Neural cell (in vitro differentiated cells): ENCODE results near the gene INSR. TPM values are rescaled to one million over a fixed set of nuclear protein-coding genes. Genes with fewer than 3 reads are reported as not detected.

Source experiments
- H2AFZ ChIP-seq: fragments of 200-600, 300-800 bp; sonication (generic), shearing (Covaris generic); 2 replicates; pipeline ENCODE4 v1.6.0; 2014; ENCODE audit warnings: low read depth, mild to moderate bottlenecking, antibody characterized with exemption, low read length, moderate library complexity
- H3F3A ChIP-seq: fragments of 200-600 bp; shearing (Covaris generic); 2 replicates; pipeline ENCODE4 v1.6.1; 2016; ENCODE audit warnings: mild to moderate bottlenecking, moderate library complexity, mixed read lengths, antibody characterized with exemption, low read length; ENCODE audit not compliant: insufficient read depth, poor library complexity, severe bottlenecking
- H3K27ac ChIP-seq: fragments of 200-600, 300-800 bp; sonication (generic), shearing (Covaris generic); 2 replicates; pipeline ENCODE4 v1.5.1; 2014; ENCODE audit warnings: mild to moderate bottlenecking, low read length, moderate library complexity
- H3K27me3 ChIP-seq: fragments of 300-800, 200-600 bp; sonication (generic), shearing (Covaris generic); 2 replicates; pipeline ENCODE4 v1.6.0; 2014; ENCODE audit warnings: mild to moderate bottlenecking, low read depth, low read length, moderate library complexity; ENCODE audit not compliant: insufficient read depth
- H3K36me3 ChIP-seq: fragments of 300-800, 200-600 bp; sonication (generic), shearing (Covaris generic); 2 replicates; pipeline ENCODE4 v1.5.1; 2014; ENCODE audit warnings: mild to moderate bottlenecking, antibody characterized with exemption, low read length, moderate library complexity; ENCODE audit not compliant: insufficient read depth
- H3K4me2 ChIP-seq: fragments of 300-800, 200-600 bp; sonication (generic), shearing (Covaris generic); 2 replicates; pipeline ENCODE4 v1.6.0; 2014; ENCODE audit warnings: mild to moderate bottlenecking, low read length
- H3K4me3 ChIP-seq: fragments of 300-800, 200-600 bp; sonication (generic), shearing (Covaris generic); 2 replicates; pipeline ENCODE4 v1.5.1; 2014; ENCODE audit warnings: mild to moderate bottlenecking, low read length, moderate library complexity
- H3K79me2 ChIP-seq: fragments of 200-600 bp; shearing (Covaris generic); replicated peaks from 2 replicates; pipeline ENCODE4 v1.6.0; 2014; ENCODE audit warnings: mild to moderate bottlenecking, low read length, moderate library complexity; ENCODE audit not compliant: insufficient read depth
- H3K9ac ChIP-seq: fragments of 300-800, 200-600 bp; sonication (generic), shearing (Covaris generic); 2 replicates; pipeline ENCODE4 v1.6.1; 2016; ENCODE audit warnings: mild to moderate bottlenecking, low read length, mixed read lengths
- H3K9me2 ChIP-seq: fragments of 200-600 bp; shearing (Covaris generic); 2 replicates; pipeline ENCODE4 v1.6.1; 2016; ENCODE audit warnings: mild to moderate bottlenecking, low read length, mixed read lengths; ENCODE audit not compliant: insufficient read depth
- H3K9me3 ChIP-seq: fragments of 200-600, 300-800 bp; sonication (generic), shearing (Covaris generic); 2 replicates; pipeline ENCODE4 v1.6.1; 2016; ENCODE audit warnings: mild to moderate bottlenecking, mixed run types, low read length, moderate library complexity, mixed read lengths
- H4K20me1 ChIP-seq: fragments of 200-600 bp; shearing (Covaris generic); 2 replicates; pipeline ENCODE4 v1.6.1; 2016; ENCODE audit warnings: mild to moderate bottlenecking, mixed run types; ENCODE audit not compliant: insufficient read depth
- EP300 ChIP-seq: fragments of 450-650 bp; conservative IDR thresholded peaks from 2 replicates; pipeline ENCODE4 v1.6.1; 2014; ENCODE audit warnings: antibody characterized with exemption, mild to moderate bottlenecking, moderate library complexity; ENCODE audit not compliant: poor library complexity, severe bottlenecking
- EZH2 ChIP-seq: fragments of 200-600, 300-800 bp; shearing (Covaris generic), sonication (generic); IDR thresholded peaks from 2 replicates; pipeline ENCODE4 v1.6.1; 2014; ENCODE audit warnings: antibody characterized with exemption, low read length, borderline replicate concordance, mild to moderate bottlenecking; ENCODE audit not compliant: insufficient read depth, poor library complexity, severe bottlenecking
- MXI1 ChIP-seq: fragments of 450-650 bp; conservative IDR thresholded peaks from 2 replicates; pipeline ENCODE4 v1.6.1; 2014; ENCODE audit warnings: antibody characterized with exemption, mild to moderate bottlenecking; ENCODE audit not compliant: poor library complexity, severe bottlenecking
- POLR2AphosphoS5 ChIP-seq: IDR thresholded peaks from 2 replicates; pipeline ENCODE4 v1.6.1; 2012
- RAD21 ChIP-seq: fragments of 450-650 bp; conservative IDR thresholded peaks from 2 replicates; pipeline ENCODE4 v1.6.1; 2014; ENCODE audit warnings: antibody characterized with exemption, mild to moderate bottlenecking, moderate library complexity
- SMC3 ChIP-seq: fragments of 450-650 bp; conservative IDR thresholded peaks from 2 replicates; pipeline ENCODE4 v1.6.1; 2014; ENCODE audit warnings: antibody characterized with exemption, mild to moderate bottlenecking, moderate library complexity; ENCODE audit not compliant: poor library complexity
- TAF1 ChIP-seq: IDR thresholded peaks from 2 replicates; pipeline ENCODE4 v1.6.1; 2012; ENCODE audit warnings: low read depth
- polyA plus RNA-seq: library from polyadenylated mRNA; depleted of rRNA; stranded (reverse); fragments of >200 nt; gene quantifications from 2 replicates; pipeline ENCODE4 v1.2.3, GENCODE V29; 2014
- TF ChIP-seq, protein P1 (sequence below): fragments of 450-650 bp; IDR thresholded peaks from 2 replicates; pipeline ENCODE4 v1.5.1; 2014; ENCODE audit warnings: antibody characterized with exemption, mild to moderate bottlenecking, moderate library complexity; ENCODE audit not compliant: poor library complexity, severe bottlenecking
- TF ChIP-seq, protein P2 (sequence below): IDR thresholded peaks from 2 replicates; pipeline ENCODE4 v1.6.1; 2012; ENCODE audit warnings: borderline replicate concordance

Gene INSR
- polyA plus RNA-seq, 1 donor from 2014 or later = 16.0 TPM

DNA sequence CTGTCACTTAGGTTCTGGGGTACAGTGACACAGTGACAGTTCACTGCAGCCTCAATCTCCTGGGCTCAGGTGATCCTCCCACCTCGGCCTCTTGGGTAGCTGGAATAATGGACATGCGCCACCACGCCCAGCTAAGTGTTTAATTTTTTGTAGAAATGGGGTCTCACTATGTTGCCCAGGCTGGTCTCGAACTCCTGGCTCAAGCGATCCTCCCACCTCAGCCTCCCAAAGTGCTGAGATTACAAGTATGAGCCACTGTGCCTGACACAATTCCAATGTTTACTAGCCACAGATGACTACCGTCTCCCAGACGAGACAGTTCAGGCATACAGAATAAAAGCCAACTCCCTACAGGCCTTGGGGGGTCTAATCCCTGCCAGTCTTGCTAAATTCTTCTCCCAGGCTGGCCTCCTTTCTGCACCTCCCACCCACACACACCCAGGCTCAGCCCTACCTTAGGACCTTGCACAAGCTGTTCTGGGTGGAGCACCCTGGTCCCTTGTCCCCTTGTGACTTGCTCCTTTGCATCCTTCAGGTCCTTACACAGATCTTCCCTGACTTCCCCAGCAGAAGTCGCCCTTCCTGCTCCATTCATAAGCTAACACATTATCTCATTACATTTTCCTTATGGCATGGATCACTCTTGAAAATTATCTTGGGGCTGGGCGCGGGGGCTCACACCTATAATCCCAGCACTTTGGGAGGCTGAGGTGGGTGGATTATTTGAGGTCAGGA, 106.4 kb downstream of the INSR start:
- no peak for TF ChIP-seq POLR2AphosphoS5
- TF ChIP-seq RAD21 = no peak
- TF ChIP-seq, protein P1, sequence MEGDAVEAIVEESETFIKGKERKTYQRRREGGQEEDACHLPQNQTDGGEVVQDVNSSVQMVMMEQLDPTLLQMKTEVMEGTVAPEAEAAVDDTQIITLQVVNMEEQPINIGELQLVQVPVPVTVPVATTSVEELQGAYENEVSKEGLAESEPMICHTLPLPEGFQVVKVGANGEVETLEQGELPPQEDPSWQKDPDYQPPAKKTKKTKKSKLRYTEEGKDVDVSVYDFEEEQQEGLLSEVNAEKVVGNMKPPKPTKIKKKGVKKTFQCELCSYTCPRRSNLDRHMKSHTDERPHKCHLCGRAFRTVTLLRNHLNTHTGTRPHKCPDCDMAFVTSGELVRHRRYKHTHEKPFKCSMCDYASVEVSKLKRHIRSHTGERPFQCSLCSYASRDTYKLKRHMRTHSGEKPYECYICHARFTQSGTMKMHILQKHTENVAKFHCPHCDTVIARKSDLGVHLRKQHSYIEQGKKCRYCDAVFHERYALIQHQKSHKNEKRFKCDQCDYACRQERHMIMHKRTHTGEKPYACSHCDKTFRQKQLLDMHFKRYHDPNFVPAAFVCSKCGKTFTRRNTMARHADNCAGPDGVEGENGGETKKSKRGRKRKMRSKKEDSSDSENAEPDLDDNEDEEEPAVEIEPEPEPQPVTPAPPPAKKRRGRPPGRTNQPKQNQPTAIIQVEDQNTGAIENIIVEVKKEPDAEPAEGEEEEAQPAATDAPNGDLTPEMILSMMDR = no peak
- TF ChIP-seq MXI1 = no peak
- TF ChIP-seq, protein P2, sequence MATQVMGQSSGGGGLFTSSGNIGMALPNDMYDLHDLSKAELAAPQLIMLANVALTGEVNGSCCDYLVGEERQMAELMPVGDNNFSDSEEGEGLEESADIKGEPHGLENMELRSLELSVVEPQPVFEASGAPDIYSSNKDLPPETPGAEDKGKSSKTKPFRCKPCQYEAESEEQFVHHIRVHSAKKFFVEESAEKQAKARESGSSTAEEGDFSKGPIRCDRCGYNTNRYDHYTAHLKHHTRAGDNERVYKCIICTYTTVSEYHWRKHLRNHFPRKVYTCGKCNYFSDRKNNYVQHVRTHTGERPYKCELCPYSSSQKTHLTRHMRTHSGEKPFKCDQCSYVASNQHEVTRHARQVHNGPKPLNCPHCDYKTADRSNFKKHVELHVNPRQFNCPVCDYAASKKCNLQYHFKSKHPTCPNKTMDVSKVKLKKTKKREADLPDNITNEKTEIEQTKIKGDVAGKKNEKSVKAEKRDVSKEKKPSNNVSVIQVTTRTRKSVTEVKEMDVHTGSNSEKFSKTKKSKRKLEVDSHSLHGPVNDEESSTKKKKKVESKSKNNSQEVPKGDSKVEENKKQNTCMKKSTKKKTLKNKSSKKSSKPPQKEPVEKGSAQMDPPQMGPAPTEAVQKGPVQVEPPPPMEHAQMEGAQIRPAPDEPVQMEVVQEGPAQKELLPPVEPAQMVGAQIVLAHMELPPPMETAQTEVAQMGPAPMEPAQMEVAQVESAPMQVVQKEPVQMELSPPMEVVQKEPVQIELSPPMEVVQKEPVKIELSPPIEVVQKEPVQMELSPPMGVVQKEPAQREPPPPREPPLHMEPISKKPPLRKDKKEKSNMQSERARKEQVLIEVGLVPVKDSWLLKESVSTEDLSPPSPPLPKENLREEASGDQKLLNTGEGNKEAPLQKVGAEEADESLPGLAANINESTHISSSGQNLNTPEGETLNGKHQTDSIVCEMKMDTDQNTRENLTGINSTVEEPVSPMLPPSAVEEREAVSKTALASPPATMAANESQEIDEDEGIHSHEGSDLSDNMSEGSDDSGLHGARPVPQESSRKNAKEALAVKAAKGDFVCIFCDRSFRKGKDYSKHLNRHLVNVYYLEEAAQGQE = no peak
- TF ChIP-seq EZH2 = no peak
- TF ChIP-seq EP300 = no peak
- Histone ChIP-seq H3K79me2 (no peaks in the 10 kb centered on the region), H3K27me3 (no peaks in the 10 kb centered on the region), H3K9me2 (no peaks in the 10 kb centered on the region), H3K9me3 (no peaks in the 10 kb centered on the region), H2AFZ (no peak overlapping the region), H4K20me1 (no peaks in the 10 kb centered on the region), H3K36me3 (no peaks in the 10 kb centered on the region), H3K4me2 (no peak overlapping the region), H3K9ac (no peak overlapping the region), H3F3A (no peaks in the 10 kb centered on the region), H3K4me3 (no peak overlapping the region), H3K27ac (no peak overlapping the region)

DNA sequence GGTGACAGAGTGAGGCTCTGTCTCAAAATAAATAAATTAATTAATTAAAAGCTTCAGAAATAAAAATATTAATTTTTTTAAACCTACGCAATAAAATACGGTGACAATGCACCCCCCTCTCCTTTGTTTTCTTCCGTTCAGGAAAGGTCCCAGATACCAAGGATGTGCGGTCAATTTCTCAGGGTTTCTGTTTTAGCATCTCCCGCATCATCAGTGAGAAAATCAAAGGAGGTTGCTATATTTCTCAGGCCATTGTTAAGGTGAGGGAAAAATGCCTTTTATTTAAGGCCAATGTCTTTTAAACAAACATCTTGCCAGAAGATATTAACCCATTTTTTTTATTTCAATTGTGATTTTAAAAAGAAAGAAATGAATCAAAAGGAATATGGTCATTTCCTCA, 111.7 kb downstream of the INSR start:
- Histone ChIP-seq H3K27ac (no peak overlapping the region), H3K9me3 (peaks cover 4% of the 10 kb centered on the region), H3K4me2 (no peak overlapping the region), H2AFZ (no peak overlapping the region), H3K9me2 (no peaks in the 10 kb centered on the region), H3K4me3 (no peak overlapping the region), H3K27me3 (no peaks in the 10 kb centered on the region), H3K79me2 (no peaks in the 10 kb centered on the region), H3F3A (no peaks in the 10 kb centered on the region), H3K36me3 (no peaks in the 10 kb centered on the region), H4K20me1 (no peaks in the 10 kb centered on the region), H3K9ac (no peak overlapping the region)
- no peak for TF ChIP-seq EZH2
- TF ChIP-seq TAF1 = no peak
- TF ChIP-seq, protein P1 = no peak
- TF ChIP-seq, protein P2 = no peak
- no peak for TF ChIP-seq SMC3
- TF ChIP-seq POLR2AphosphoS5 = no peak
- TF ChIP-seq EP300 = no peak
- no peak for TF ChIP-seq RAD21
- no peak for TF ChIP-seq MXI1
